NB4 (cell line): ENCODE results near the gene KCNK16.
A peak's percentile ranks its signal among the peaks of the same experiment; 100 is the strongest.

Experiments used
- CTCF ChIP-seq: IDR thresholded peaks from one replicate; pipeline ENCODE4 v1.5.1; 2012; ENCODE audit warnings: low read depth, low read length
- MAX ChIP-seq: IDR thresholded peaks from 2 replicates; pipeline ENCODE4 v1.6.1; 2011; ENCODE audit warnings: low read depth, low read length
- MYC ChIP-seq: IDR thresholded peaks from 2 replicates; pipeline ENCODE4 v1.6.1; 2011; ENCODE audit warnings: low read depth, low read length
- POLR2A ChIP-seq: IDR thresholded peaks from 2 replicates; pipeline ENCODE4 v1.6.1; 2011; ENCODE audit warnings: mild to moderate bottlenecking; ENCODE audit not compliant: insufficient read length; ENCODE audit errors: extremely low read depth

- peak; percentile 54 for TF ChIP-seq CTCF
- no peak for TF ChIP-seq MAX
- TF ChIP-seq POLR2A, result no peak
- TF ChIP-seq MYC, result no peak
These were observed 20.9 kb downstream of the KCNK16 start for GRCh38 chr6:39301606-39302005.
